Cortex of kidney (tissue), 1 donor: ENCODE measurements around the gene ZNF451.

Experiments used
- DNase-seq: peaks from one replicate; lab custom pipeline; 2025; lab: John Stamatoyannopoulos, UW

ZNF451 gene

GRCh38 chr6:57205550-57206328, 115.8 kb downstream of the ZNF451 start:
- DNase-seq, result no peak

- no peak for DNase-seq
Observed at GRCh38 chr6:57207141-57207540, 117.2 kb downstream of the ZNF451 start.

GRCh38 chr6:57207872-57208271, 117.9 kb downstream of the ZNF451 start:
- DNase-seq, result no peak

- DNase-seq, result no peak
Observed at GRCh38 chr6:57209030-57209429, 119.0 kb downstream of the ZNF451 start.

- no peak for DNase-seq
Observed at GRCh38 chr6:57210060-57210459, 120.1 kb downstream of the ZNF451 start.

- DNase-seq, result no peak
Observed at GRCh38 chr6:57215260-57215659, 125.3 kb downstream of the ZNF451 start.

GRCh38 chr6:57216235-57217101, 126.5 kb downstream of the ZNF451 start:
- no peak for DNase-seq

- no peak for DNase-seq
Observed at GRCh38 chr6:57217270-57217669, 127.3 kb downstream of the ZNF451 start.
